ENCODE data around the gene UTP14A. TPM values are rescaled to one million over a fixed set of nuclear protein-coding genes. Genes with fewer than 3 reads are reported as not detected.

UTP14A gene
- total RNA-seq, 4 donors from 2014 or later, result 11.3 to 14.9 (median 12.2) TPM

DNA sequence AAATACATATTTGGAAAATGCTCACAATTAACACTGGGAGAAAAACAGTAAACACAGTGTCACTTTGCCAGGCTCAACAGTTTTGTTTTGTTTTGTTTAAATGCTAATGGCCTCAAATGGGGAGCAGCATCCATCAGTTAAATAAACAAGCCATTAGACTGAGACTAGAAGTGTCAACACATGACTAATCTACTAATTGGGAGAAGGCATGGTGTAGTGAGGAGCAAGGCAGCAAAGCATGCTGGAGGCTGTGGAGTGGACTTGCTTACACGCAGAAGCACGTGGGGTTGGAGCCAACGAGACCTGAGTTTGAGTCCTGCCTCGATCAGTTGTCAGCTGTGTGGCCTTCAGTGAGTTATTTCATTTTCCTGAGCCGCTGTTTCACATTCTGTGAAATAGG lies 29.0 kb downstream of the UTP14A start:
- 75% methylated on average over 5 of the region's 5 CpGs for WGBS
- TF ChIP-seq EP300 (IDR thresholded peaks at IDR 0.05) (no peak), POLR2AphosphoS5 (IDR thresholded peaks at IDR 0.05) (no peak), POLR2A (IDR thresholded peaks at IDR 0.05) (no peak)
- TF ChIP-seq, protein P1, sequence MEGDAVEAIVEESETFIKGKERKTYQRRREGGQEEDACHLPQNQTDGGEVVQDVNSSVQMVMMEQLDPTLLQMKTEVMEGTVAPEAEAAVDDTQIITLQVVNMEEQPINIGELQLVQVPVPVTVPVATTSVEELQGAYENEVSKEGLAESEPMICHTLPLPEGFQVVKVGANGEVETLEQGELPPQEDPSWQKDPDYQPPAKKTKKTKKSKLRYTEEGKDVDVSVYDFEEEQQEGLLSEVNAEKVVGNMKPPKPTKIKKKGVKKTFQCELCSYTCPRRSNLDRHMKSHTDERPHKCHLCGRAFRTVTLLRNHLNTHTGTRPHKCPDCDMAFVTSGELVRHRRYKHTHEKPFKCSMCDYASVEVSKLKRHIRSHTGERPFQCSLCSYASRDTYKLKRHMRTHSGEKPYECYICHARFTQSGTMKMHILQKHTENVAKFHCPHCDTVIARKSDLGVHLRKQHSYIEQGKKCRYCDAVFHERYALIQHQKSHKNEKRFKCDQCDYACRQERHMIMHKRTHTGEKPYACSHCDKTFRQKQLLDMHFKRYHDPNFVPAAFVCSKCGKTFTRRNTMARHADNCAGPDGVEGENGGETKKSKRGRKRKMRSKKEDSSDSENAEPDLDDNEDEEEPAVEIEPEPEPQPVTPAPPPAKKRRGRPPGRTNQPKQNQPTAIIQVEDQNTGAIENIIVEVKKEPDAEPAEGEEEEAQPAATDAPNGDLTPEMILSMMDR (IDR thresholded peaks at IDR 0.05), result no peak
- H3K4me1 ChIP-seq, result no peaks in the 10 kb centered on the region
- H3K36me3 ChIP-seq, result no peaks in the 10 kb centered on the region
- H3K27me3 ChIP-seq, result no peaks in the 10 kb centered on the region
- no peak for DNase-seq (ENCODE audit: low spot score in 2 of 2)
- H3K9me3 ChIP-seq, result no peaks in the 10 kb centered on the region
- H3K4me3 ChIP-seq, result no peak overlapping the region
- H3K27ac ChIP-seq, result no peak overlapping the region

DNA sequence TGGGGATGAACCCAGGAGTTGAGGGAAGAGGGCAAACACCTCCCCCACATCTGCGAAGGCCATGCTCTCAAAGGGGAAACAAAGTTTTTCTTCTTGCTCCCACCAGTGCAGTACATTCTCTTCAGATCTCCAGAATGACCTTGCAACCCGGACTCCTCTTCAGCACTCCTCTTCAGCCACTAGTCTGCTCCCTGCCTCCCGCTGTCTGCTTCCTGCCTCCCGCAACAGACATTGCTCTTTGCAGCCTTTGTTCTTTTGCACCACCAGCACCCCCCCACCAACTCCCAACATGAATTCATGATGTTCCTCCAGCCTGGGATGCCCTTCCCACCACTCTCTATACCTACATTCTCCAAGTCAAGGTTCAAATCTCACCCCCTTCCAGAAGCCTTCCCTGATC lies 32.1 kb downstream of the UTP14A start:
- no peak overlapping the region for H3K4me3 ChIP-seq
- H3K9me3 ChIP-seq, result no peaks in the 10 kb centered on the region
- no peaks in the 10 kb centered on the region for H3K36me3 ChIP-seq
- H3K4me1 ChIP-seq, result no peaks in the 10 kb centered on the region
- H3K27ac ChIP-seq, result no peak overlapping the region
- H3K27me3 ChIP-seq, result no peaks in the 10 kb centered on the region
- no peak for TF ChIP-seq EP300 (IDR thresholded peaks at IDR 0.05)
- TF ChIP-seq, protein P1 (IDR thresholded peaks at IDR 0.05), result no peak
- TF ChIP-seq POLR2A (IDR thresholded peaks at IDR 0.05), result no peak
- TF ChIP-seq POLR2AphosphoS5 (IDR thresholded peaks at IDR 0.05), result no peak
- WGBS, result 58% methylated on average over 4 of the region's 4 CpGs
- no peak for DNase-seq (ENCODE audit: low spot score in 2 of 2)

DNA sequence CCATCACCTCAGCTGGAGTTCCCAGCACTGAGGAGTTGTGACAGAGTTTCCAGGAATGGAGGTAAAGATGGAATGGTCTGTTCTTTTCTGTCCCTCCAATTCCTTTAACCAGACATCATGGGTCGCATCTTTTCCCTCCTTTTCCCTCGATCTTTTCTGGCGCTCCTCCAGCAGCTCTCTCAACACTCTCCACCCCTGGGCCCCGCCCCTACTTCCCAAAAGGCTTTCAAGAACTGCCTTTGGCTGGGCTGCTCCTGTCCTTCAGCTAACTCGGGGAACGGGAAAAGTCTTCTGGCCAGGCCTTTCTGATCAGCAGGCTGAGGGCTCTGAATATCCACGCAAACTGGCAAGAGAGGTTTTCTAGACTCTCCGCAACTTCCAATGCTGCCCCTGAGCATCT lies 34.0 kb downstream of the UTP14A start:
- H3K9me3 ChIP-seq, result no peaks in the 10 kb centered on the region
- no peaks in the 10 kb centered on the region for H3K36me3 ChIP-seq
- no peaks in the 10 kb centered on the region for H3K4me1 ChIP-seq
- H3K27me3 ChIP-seq, result no peaks in the 10 kb centered on the region
- H3K27ac ChIP-seq, result no peak overlapping the region
- no peak overlapping the region for H3K4me3 ChIP-seq
- no peak for DNase-seq (ENCODE audit: low spot score in 2 of 2)
- TF ChIP-seq EP300 (IDR thresholded peaks at IDR 0.05) (no peak), POLR2AphosphoS5 (IDR thresholded peaks at IDR 0.05) (no peak), POLR2A (IDR thresholded peaks at IDR 0.05) (no peak)
- TF ChIP-seq, protein P1 (IDR thresholded peaks at IDR 0.05), result no peak
- 40% methylated on average over 8 of the region's 8 CpGs for WGBS

DNA sequence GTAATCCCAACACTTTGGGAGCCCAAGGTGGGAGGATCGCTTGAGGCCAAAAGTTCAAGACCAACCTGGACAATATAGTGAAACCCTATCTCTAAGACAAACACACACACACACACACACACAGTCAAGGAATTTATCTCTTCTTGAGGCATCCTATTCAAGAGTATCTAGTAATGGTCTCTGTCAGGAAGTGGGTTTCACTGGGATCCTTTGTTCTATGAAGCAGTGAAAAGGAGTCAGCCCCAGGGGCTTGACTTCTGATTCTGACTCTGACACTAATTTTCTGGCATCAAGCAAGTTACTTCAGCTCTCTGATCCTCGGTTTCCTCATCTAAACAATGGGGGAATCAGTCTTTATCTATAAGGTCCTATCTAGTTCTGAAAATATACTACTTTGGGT lies 34.8 kb downstream of the UTP14A start:
- no peak for TF ChIP-seq POLR2A (IDR thresholded peaks at IDR 0.05)
- TF ChIP-seq EP300 (IDR thresholded peaks at IDR 0.05), result no peak
- TF ChIP-seq, protein P1 (IDR thresholded peaks at IDR 0.05), result no peak
- no peak for TF ChIP-seq POLR2AphosphoS5 (IDR thresholded peaks at IDR 0.05)
- Histone ChIP-seq H3K4me1 (no peaks in the 10 kb centered on the region), H3K4me3 (no peak overlapping the region), H3K27me3 (no peaks in the 10 kb centered on the region), H3K27ac (no peak overlapping the region), H3K36me3 (no peaks in the 10 kb centered on the region), H3K9me3 (no peaks in the 10 kb centered on the region)
- no peak for DNase-seq (ENCODE audit: low spot score in 2 of 2)
- 75% methylated on average over 2 of the region's 2 CpGs for WGBS

DNA sequence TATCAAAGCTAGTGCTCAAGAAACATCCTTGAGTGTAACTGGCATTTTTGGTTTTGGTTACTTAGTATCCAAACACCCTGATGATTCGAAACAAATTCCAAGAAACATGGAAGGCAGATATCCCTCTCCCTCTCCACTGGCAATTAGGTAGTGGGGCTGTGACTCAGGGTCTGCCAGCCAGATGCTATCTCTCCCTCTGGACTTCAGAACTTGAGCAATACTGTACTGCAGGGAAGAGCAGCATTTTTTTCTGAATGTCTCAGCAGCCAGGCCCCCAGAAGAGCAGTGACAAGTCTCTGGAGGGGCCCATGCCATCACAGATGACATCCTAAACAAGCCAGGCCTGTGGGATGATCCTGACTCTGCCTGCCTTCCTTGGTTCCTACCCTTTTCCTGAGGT lies 39.2 kb downstream of the UTP14A start:
- H3K4me3 ChIP-seq, result no peak overlapping the region
- TF ChIP-seq, protein P1 (IDR thresholded peaks at IDR 0.05), result no peak
- TF ChIP-seq POLR2A (IDR thresholded peaks at IDR 0.05) (no peak), EP300 (IDR thresholded peaks at IDR 0.05) (no peak), POLR2AphosphoS5 (IDR thresholded peaks at IDR 0.05) (no peak)
- no peaks in the 10 kb centered on the region for H3K9me3 ChIP-seq
- no peaks in the 10 kb centered on the region for H3K36me3 ChIP-seq
- no peaks in the 10 kb centered on the region for H3K27me3 ChIP-seq
- 86% methylated on average over 1 of the region's 1 CpG for WGBS
- H3K4me1 ChIP-seq, result no peaks in the 10 kb centered on the region
- no peak for DNase-seq (ENCODE audit: low spot score in 2 of 2)
- H3K27ac ChIP-seq, result no peak overlapping the region
